BJ (cell line): ENCODE measurements around the gene KIF9. TPM values are rescaled to one million over a fixed set of nuclear protein-coding genes. Genes with fewer than 3 reads are reported as not detected.
A peak's percentile ranks its signal among the peaks of the same experiment; 100 is the strongest.

Experiments
- CTCF ChIA-PET: fragments of 350-600 bp; formaldehyde crosslinking; extraction: SDS; loops from one replicate; lab custom pipeline; 2021; ENCODE audit warnings: antibody characterized with exemption, inconsistent platforms; lab: Yijun Ruan, JAX
- POLR2A ChIA-PET: fragments of 300-600 bp; sonication (Branson Sonifier 250); formaldehyde crosslinking; extraction: SDS; loops from one replicate; lab custom pipeline; 2021; ENCODE audit warnings: antibody characterized with exemption; lab: Charles Lee
- DNase-seq: peaks from one replicate; pipeline ENCODE4 v3.0.0-alpha.2; 2011; ENCODE audit warnings: low read depth
- H3K27me3 ChIP-seq: 2 replicates; pipeline ENCODE4 v1.6.0; 2011; ENCODE audit warnings: low read length; ENCODE audit not compliant: control insufficient read depth, insufficient read depth
- H3K36me3 ChIP-seq: 2 replicates; pipeline ENCODE4 v1.5.1; 2011; ENCODE audit warnings: low read length; ENCODE audit not compliant: control insufficient read depth, insufficient read depth
- H3K4me3 ChIP-seq: 2 replicates; pipeline ENCODE4 v1.5.1; 2011; ENCODE audit warnings: low read depth, mild to moderate bottlenecking, control low read depth, low read length
- polyA plus RNA-seq: library from polyadenylated mRNA; depleted of rRNA; stranded (reverse); fragments of >200 nt; gene quantifications from 2 replicates; pipeline ENCODE4 v1.2.3, GENCODE V29; 2011
- TF ChIP-seq, protein P1 (sequence below): IDR thresholded peaks from 2 replicates; pipeline ENCODE4 v1.5.1; 2011; ENCODE audit warnings: low read depth, mild to moderate bottlenecking, control low read depth, inconsistent platforms, low read length, moderate library complexity; ENCODE audit not compliant: insufficient read depth

KIF9 gene
- polyA plus RNA-seq, 1 experiment = 2.5 TPM

DNA sequence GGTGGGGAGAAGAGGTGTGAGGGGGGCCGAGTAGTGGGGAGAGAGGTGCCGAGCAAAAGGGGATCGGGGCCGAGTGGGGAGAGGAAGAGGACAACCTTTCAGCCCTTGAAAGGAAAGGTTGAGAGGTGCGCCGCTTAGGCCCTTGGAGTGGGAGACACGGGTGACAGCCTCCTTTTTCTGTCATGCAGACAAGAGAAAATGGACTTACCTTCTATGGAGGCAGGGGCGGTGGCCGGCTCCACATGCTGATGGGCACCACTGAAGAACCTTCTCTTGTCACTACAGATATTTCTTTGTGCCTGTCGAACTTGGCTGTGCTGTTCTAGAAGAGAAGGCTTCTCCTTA is 566 bp upstream of the KIF9 start:
- peaks cover 3% of the 10 kb centered on the region; the same call in 1 of the 2 replicates for H3K36me3 ChIP-seq
- ChIA-PET CTCF (interaction anchor here (0.6 to 1.1 kb wide), 2 partner anchors 81 to 304 kb away, joined by 3 to 5 read pairs; partner anchors contain the start of gene NBEAL2), POLR2A (no interaction called here)
- TF ChIP-seq, protein P1, sequence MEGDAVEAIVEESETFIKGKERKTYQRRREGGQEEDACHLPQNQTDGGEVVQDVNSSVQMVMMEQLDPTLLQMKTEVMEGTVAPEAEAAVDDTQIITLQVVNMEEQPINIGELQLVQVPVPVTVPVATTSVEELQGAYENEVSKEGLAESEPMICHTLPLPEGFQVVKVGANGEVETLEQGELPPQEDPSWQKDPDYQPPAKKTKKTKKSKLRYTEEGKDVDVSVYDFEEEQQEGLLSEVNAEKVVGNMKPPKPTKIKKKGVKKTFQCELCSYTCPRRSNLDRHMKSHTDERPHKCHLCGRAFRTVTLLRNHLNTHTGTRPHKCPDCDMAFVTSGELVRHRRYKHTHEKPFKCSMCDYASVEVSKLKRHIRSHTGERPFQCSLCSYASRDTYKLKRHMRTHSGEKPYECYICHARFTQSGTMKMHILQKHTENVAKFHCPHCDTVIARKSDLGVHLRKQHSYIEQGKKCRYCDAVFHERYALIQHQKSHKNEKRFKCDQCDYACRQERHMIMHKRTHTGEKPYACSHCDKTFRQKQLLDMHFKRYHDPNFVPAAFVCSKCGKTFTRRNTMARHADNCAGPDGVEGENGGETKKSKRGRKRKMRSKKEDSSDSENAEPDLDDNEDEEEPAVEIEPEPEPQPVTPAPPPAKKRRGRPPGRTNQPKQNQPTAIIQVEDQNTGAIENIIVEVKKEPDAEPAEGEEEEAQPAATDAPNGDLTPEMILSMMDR = no peak
- DNase-seq = no peak
- no peaks in the 10 kb centered on the region for H3K27me3 ChIP-seq
- H3K4me3 ChIP-seq = peak overlapping the region; percentile 96

DNA sequence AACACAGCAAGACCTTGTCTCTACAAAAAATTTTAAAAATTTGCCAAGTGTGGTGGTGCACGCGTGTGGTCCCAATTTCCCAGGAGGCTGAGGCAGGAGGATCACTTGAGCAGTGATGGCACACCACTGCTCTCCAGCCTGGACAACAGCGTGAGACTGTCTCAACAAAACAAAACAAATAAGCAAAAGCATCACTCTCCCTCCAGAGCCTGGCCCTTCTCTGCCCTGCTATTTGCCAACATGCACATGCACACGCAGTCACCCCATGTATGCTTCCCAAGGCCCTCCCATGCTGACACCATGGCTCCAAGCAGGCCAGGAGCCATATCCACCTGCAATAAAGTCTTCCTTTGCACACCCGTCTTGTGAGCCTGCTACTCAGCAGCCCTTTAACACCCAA is 2.1 kb downstream of the KIF9 start:
- H3K36me3 ChIP-seq = no peaks in the 10 kb centered on the region
- no peak overlapping the region for H3K4me3 ChIP-seq
- DNase-seq = no peak
- no peaks in the 10 kb centered on the region for H3K27me3 ChIP-seq
- ChIA-PET CTCF (interaction anchor here (1.1 kb wide), 1 partner anchor 43 kb away, joined by 3 read pairs; no protein-coding TSS in a partner anchor), POLR2A (no interaction called here)
- TF ChIP-seq, protein P1 = no peak

DNA sequence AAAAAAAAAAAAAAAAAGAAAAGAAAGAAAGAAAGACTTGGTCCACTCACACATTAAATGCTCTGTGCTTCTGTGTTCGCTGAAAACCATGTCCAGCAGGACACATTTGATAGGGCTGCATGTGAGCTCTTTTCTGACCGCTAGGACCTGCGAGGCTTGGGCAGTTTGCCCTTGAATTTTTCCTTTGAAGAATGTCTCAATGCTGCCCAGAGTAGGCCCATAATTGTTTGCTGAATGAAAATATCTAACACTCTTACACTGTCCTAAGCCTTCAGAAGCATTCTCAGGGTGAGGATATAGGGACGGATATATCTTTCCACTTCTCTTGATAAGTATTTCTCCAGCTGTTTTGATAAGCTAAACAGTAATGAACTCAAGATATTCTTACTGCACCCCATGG is 6.0 kb downstream of the KIF9 start:
- no peaks in the 10 kb centered on the region for H3K27me3 ChIP-seq
- no peak for DNase-seq
- TF ChIP-seq, protein P1 = no peak
- no peaks in the 10 kb centered on the region for H3K36me3 ChIP-seq
- ChIA-PET CTCF (interaction anchor here (0.6 to 1.6 kb wide), 2 partner anchors 9 to 133 kb away, joined by 3 to 5 read pairs; no protein-coding TSS in a partner anchor), POLR2A (no interaction called here)
- H3K4me3 ChIP-seq = no peak overlapping the region

DNA sequence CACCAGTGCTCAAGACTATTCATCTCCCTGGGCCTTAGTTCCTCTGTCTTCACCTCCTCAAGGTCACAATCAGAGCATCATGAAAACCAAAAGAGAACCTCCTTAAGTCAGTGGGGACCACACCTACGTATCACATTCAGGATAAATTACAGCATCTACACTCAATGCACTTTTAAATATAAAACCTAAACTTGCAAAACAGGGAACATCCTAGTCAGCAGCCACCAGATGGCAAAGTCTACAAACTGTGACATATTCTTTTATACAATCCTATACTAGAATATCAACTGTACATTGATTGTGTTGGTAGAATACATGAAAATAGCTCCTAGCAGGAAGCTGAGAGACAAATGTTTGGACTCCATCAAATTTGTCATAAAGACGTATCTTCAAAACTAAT is 7.9 kb downstream of the KIF9 start:
- CTCF ChIA-PET = interaction anchor here (0.6 kb wide), 1 partner anchor 342 kb away, joined by 3 read pairs; no protein-coding TSS in a partner anchor

DNA sequence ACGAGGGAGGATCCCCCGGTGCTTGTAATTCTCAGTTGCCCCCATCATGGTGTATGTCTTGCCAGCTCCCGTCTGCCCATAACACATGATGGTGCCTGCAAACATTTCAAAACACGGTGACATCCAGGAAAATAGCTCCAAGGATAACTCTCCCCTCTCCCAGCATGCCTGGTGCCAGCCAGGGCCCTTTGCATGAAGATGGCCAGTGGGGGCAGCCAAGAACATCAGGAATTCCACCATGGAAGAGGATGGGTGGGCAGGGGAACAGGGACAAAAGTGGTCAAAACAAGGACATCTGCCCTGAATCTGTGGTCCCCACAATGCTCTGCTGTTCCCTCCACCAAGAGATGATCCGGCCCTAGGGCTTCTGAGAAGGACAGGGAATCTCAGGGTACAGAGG is 9.0 kb downstream of the KIF9 start:
- POLR2A ChIA-PET = no interaction called here
- TF ChIP-seq, protein P1 = no peak
- Histone ChIP-seq H3K36me3 (no peaks in the 10 kb centered on the region), H3K27me3 (no peaks in the 10 kb centered on the region), H3K4me3 (no peak overlapping the region)
- DNase-seq = no peak
- CTCF ChIA-PET = no interaction called here

More for the DNA sequence above, 7.9 kb downstream of the KIF9 start:
- POLR2A ChIA-PET = no interaction called here
- TF ChIP-seq, protein P1 = no peak
- Histone ChIP-seq H3K4me3 (no peak overlapping the region), H3K36me3 (no peaks in the 10 kb centered on the region), H3K27me3 (no peaks in the 10 kb centered on the region)
- DNase-seq = no peak
